Stimulated activated CD4-positive, alpha-beta T cell treated with anti-CD3 and anti-CD28 coated beads, Interleukin-4, amount 100 ng/mL, for 24 hours (primary cell): ENCODE measurements around the gene CLNS1A.
"Not testable (repeated sequence)": the region's sequence is repeated elsewhere in the genome, so short reads cannot be mapped to it uniquely, and the experiment has no call there.

Experiments used
- DNase-seq: peaks from one replicate; pipeline ENCODE4 v3.0.0-alpha.2; 2020

Gene CLNS1A

GRCh38 chr11:77637345-77638165, at the start of gene CLNS1A:
Gene CLNS1A (minus strand): TSS chr11:77637794. CDS start chr11:77637714, 80 bp downstream.
- peak; percentile 85 for DNase-seq

- no peak for DNase-seq
Observed at GRCh38 chr11:77687088-77687487, 49.5 kb upstream of the CLNS1A start.

GRCh38 chr11:77677138-77677537, 39.5 kb upstream of the CLNS1A start:
- no peak for DNase-seq

- DNase-seq: no peak
Observed at GRCh38 chr11:77672264-77672663, 34.7 kb upstream of the CLNS1A start.

GRCh38 chr11:77669848-77670511, 32.4 kb upstream of the CLNS1A start:
- DNase-seq: no peak

- no peak for DNase-seq
Observed at GRCh38 chr11:77668760-77669159, 31.2 kb upstream of the CLNS1A start.

- DNase-seq: no peak
Observed at GRCh38 chr11:77665240-77665965, 27.8 kb upstream of the CLNS1A start.

GRCh38 chr11:77661670-77662069, 24.1 kb upstream of the CLNS1A start:
- DNase-seq: no peak

GRCh38 chr11:77660947-77661346, 23.4 kb upstream of the CLNS1A start:
- no peak for DNase-seq

- DNase-seq: no peak
Observed at GRCh38 chr11:77658213-77659013, 20.8 kb upstream of the CLNS1A start.

- DNase-seq: no peak
Observed at GRCh38 chr11:77656362-77656761, 18.8 kb upstream of the CLNS1A start.

- DNase-seq: no peak
Observed at GRCh38 chr11:77654770-77655434, 17.3 kb upstream of the CLNS1A start.

GRCh38 chr11:77650123-77650522, 12.5 kb upstream of the CLNS1A start:
- DNase-seq: no peak

GRCh38 chr11:77647654-77648305, 10.2 kb upstream of the CLNS1A start:
- no peak for DNase-seq

GRCh38 chr11:77644887-77645286, 7.3 kb upstream of the CLNS1A start:
- no peak for DNase-seq

- DNase-seq: no peak
Observed at GRCh38 chr11:77642228-77642627, 4.6 kb upstream of the CLNS1A start.

GRCh38 chr11:77636731-77637344, 756 bp downstream of the CLNS1A start:
- DNase-seq: no peak

GRCh38 chr11:77633926-77634325, 3.7 kb downstream of the CLNS1A start:
- DNase-seq: not testable (repeated sequence)

- no peak for DNase-seq
Observed at GRCh38 chr11:77630157-77630710, 7.4 kb downstream of the CLNS1A start.

GRCh38 chr11:77619576-77620198, 17.9 kb downstream of the CLNS1A start:
- peak; percentile 30 for DNase-seq
